ENCODE data around the gene CCND1.

Gene CCND1

DNA sequence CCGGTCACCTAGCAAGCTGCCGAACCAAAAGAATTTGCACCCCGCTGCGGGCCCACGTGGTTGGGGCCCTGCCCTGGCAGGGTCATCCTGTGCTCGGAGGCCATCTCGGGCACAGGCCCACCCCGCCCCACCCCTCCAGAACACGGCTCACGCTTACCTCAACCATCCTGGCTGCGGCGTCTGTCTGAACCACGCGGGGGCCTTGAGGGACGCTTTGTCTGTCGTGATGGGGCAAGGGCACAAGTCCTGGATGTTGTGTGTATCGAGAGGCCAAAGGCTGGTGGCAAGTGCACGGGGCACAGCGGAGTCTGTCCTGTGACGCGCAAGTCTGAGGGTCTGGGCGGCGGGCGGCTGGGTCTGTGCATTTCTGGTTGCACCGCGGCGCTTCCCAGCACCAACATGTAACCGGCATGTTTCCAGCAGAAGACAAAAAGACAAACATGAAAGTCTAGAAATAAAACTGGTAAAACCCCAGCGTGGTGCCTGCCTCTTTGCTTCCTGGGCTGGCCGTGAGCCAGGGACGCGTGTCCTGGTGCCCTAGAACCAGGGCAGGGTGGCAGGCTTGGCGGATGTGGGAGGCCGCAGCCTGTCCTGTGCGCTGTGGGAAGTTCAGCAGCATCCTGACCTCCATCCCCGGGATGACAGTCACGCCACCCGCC lies 13.2 kb downstream of the CCND1 start:
- no peak for DNase-seq

DNA sequence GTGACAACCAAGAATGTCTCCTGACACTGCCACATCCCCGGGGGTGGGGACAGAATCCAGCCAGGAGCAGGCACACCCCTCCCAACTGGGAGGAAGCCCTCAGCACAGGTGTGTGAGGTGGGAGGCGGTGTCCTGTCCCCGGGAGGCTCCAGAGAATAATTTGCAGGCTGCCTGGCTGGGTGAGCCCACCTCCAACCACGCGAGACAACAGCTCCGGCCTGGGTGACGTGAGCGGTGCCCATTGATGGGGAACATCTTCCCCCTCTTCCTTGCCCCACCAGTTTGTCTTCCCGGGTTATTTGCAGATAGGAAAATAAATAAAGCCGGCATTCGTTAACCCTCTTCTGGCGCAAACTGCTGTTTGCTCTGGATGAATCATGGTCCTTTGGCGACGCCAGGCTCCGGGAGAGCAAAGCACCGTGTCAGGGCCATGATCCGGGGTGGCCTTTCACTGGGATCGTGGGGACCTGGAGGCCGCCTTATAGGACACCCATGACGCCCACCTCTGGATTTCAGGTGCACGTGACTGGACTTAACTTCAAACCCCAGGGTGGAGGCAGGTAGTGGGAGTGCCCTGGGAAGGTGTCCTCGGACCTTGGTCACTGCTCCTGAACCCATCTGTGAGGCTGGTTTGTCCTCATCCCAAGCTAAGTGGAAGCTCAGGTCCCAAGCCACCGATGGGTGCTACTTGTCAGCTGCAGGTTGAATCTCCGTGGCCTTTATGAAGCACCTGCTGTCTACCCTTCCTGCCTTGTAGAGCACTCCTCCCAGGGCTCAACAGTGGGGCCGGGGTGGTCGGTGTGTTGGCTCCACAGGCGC lies 13.9 kb downstream of the CCND1 start:
- no peak for DNase-seq

DNA sequence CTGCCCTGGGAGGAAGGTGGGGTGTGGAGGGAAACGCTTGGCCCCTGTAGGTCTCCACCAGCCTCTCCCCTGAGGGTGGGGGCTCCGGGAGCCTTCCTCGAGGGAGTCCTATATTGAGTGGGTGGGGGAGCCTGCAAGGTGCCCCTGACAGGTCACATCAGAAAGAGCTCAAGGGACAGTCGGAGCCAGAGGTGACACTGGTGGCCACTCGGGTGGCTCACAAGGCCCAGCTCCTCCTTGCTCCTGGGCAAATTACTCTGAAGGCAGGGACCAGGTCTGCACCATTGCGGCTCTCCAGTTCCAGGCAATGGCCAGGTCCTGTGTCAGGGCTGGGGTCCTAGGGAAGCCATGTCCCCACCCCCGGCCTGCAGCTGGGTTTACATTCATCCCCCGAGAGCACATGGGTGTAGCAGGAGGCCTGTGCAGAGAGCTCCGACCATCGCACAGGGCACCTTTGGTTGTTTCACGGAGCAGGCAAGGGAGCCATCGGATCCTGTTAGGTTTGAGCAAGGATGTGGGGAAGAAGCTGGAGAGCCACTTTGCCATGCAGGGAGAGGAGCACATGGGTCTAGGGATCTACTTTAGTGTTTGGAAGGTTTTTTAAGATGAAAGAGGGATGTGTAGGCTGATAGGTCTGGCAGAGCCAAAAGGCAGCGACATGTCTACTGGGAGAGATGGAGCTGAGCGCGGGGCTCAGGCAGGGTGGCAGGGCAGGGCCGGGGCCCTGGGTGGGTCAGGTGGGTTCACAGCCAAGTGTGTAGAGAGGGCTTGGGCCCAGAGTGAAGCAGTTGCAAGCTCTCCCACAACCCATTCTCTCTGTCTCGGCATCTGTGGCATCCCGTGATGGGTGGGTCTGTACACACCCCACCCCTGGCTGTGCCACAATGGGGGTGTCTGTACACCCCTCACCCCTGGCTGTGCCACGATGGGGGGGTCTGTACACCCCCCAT lies 14.8 kb downstream of the CCND1 start:
- no peak for DNase-seq

DNA sequence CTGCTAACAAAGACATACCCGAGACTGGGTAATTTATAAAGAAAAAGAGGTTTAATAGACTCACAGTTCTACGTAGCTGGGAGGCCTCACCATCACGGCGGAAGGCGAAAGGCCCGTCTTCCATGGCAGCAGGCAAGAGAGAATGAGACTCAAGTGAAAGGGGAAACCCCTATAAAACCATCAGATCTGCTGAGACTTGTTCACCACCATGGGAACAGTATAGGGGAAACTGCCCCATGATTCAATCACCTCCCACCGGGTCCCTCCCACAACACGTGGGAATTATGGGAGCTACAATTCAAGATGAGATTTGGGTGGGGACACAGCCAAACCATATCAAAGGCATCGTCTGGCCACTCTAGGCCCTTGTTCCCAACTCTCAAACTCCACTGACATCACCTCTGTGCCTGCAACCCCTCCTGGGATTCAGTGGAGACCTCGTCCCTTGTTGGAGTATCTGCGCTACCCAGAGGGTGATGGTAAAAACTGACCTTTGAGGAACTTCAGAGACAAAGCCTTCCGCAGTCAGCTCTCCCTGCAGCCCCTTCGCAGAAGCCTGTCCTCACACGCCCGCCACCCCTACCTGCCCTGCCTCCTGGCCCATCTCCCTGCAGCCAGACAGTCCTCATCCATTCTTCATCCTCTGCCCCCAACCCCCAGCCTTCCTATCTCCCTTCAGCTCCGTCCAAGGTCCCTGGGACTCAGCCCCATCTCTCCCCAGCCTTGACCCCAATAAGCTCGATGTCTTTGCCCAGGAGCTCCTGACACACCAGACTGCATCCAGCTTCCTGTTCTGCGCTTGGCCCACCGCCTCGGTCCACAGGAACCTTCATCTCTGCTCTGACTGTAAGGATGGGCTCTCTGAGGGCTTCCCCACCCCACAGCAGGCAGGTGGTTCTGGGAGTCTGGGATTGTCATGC lies 15.8 kb downstream of the CCND1 start:
- DNase-seq: no peak

DNA sequence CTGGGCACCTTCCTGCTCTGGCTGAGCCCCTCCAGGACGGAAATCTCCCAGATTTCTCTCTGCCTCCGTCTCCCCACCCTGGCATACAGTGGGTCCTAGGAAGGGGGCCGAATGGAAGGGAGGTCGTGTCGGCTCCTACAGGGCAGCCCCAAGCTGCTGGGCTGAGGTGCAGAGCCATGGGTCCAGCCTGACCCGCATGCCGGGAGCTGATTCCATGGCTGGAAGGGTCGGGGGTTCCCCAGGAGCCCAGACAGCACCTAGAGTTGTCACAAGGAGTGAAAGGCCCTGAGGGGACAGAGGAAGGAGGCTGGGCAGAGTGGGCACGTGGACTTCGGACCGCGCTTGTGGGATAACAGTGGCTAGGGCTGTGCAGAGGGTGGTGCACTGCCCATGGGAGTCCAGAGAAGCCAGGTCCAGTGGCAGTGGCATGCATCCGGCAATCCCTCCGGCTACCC lies 16.5 kb downstream of the CCND1 start:
- no peak for DNase-seq

DNA sequence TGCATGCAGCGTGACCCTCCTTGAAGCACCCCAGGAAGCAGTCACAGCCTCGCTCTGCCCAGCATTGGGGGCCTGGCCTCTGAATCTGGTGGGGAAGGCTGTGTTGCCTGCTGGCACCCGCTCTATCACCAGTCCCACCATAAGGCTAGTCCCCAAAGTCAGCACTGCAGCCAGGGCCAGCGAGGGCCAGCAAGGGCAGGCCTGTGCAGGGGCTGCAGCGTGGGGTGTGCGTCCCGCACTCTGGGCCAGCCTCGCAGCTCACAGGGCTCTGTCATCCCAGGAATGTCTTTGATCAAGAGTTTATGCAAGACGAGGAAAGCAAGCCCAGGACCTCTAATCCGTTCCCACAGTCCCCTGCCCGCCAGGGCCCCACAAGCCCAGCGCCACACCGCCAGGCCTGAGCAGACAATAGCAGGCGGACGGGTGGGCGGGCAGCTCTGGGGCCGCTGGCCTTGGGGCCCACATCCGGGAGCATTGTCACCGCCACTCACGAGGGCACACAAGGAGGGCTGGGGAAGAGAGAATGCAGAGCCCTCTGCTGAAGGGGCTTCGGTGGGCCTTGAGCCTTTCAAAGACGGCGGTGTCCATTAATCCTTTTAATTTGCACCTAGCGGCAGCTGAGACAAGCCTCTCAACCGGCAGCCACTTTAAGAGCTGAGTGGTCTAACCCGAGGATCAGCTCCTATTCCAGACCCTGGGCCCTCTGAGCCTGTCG lies 17.1 kb downstream of the CCND1 start:
- DNase-seq: no peak

DNA sequence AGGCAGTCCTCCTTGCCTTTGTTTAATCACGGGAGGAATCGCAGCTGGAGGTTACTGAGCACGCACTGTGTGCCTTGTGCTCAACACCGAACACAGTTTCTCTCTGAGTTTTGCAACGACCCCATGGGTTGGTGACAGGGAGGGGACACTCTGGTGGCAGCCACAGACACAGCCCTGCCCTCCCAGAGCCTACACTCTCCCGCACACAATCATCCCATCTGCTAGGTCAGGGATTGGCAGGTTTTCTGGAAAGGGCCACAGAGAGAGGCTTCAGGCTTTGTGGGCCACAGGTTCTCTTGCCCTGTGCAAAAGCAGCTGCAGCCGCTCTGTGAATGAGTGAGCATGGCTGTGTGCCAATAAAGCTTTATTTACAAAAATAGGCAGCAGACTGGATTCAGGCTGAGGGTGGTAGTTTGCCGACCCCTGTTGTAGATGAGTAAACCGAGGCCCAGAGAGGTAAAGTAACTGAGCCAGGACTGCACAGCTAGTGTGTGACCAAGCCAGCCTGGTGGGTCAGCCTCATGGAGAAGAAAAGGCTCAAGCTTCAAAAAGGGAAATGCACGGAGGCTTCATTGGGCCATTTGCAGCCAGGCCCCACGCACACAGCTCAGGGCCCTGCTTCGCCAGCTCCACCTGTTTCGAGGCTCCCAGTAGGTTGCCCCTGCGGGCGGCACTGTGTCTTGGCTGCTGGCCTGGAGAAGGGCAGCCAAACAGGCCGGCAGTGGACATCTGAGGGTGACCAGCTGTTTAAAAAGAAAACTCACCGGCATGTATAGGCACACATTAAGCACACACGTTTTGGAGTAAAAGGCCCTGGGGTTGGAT lies 17.9 kb downstream of the CCND1 start:
- DNase-seq: no peak

DNA sequence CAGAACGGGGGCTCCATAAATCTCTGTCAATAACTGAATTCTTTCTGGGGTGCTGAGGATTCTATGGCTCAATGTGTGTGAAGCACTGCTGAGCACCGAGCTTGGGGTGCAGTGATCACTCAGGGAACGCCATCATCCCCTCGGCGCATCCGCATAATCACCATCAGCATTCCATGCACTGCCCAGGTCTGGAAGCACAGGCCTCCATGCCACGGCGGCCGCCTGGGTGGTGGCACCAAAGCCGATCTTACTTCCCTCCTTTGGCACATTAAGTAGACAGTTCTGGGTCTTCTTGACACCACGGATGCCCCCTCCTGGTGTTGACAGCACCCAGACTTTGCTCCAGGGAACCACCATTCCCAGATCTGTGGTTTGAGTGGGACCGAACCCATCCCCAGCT lies 18.6 kb downstream of the CCND1 start:
- DNase-seq: no peak

DNA sequence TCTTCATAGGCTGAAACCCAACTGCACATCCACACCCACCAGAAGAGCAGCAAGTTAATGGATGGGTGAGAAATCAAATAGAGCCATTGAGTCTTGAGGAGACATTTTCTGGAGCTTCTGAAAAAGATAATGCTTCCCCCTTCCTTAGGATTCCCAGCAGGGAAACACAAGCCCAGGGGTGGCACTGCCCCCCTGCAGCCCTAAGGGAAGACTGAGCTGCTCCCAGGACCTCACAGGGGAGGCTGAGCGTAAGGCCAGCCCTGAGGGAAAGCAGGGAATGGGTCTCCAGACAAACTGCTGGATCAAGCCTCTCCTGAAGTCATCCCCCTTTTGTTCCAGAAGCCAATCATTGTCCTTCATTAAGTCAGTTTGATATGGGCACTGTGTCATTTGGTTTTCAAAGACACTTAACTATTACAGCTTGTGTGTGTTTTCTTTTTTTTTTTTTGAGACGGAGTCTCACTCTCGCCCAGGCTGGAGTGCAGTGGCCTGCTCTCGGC lies 19.1 kb downstream of the CCND1 start:
- DNase-seq: no peak

DNA sequence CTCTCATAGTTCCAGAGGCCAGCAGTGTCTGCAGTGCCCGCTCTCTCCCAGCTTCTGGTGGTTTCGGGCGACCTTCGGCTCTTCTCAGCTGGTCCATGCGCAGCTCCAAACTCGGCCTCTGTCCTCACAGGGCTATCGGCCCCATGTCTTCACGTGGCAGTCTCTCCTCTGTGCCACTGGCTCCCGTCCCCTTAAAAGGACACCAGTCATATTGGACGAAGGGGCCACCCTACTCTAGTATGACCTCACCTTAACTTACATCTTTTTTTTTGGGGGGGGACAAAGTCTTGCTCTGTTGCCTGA lies 20.4 kb downstream of the CCND1 start:
- DNase-seq: no peak

DNA sequence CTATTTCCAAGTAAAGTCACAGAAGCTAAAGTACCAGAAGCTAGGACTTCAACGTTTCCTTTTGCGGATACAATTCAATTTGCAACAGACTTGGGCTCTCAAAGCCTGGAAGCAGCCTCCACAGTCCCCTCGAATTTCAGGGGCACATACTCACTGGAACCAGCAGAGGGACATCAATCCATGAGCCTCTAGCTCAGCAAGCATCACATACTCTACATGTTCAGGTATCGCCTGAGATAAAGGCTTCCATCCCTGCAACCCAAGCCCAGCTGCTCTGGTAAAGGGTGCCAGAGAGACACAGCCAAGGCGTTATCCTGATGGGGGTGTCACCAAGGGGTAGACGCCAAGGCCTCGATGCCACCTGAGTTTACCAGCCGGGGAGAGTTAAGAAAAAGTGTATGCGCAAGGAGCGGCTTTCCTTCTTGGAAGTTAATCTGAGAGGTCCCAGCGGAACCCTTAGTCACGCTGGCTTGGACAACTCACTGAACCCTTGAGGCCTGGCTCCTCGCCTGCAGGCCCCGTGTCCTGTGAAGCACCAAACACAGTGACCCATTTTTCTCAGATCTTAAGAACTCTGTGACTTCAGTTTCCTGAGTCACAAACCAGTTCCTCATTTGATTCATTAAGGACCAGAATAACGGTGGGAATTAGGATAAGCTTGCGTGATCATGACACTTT lies 21.2 kb downstream of the CCND1 start:
- no peak for DNase-seq

DNA sequence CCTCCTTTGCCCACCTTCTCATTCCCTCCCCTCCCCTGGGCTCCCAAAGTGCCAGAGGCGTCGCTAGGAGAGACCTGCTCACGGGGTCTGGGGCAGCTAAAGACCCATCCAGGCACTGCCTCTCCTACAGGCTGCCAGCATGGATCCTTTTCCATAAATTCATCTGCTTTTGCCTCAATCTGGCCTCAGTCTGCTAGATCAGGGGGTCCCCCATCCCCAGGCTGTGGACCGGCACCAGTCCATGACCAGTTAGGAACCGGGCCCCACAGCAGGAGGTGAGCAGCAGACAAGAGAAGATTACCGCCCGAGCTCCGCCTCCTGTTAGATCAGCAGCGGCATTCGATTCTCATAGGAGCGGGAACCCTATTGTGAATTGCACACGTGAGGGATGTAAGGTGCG lies 21.9 kb downstream of the CCND1 start:
- DNase-seq: no peak

DNA sequence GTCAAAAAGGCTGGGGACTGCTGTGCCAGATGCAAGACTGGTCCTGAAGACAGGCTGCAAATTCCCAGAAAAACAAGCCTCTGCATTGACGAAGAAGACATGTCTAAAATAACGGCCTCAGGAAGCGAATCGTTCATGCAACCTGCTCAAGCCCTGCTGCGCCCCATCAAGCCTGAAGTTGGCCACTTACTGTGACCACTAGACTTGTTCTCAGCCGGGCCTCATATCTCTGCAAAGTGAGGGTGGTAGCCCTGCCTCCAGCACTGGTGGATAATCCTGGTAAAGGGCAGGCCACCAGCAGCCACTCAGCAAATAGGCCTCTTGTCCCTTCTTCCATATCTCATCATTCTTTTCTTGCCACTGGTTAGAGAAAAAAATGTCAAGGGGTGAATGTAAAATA lies 22.4 kb downstream of the CCND1 start:
- no peak for DNase-seq

DNA sequence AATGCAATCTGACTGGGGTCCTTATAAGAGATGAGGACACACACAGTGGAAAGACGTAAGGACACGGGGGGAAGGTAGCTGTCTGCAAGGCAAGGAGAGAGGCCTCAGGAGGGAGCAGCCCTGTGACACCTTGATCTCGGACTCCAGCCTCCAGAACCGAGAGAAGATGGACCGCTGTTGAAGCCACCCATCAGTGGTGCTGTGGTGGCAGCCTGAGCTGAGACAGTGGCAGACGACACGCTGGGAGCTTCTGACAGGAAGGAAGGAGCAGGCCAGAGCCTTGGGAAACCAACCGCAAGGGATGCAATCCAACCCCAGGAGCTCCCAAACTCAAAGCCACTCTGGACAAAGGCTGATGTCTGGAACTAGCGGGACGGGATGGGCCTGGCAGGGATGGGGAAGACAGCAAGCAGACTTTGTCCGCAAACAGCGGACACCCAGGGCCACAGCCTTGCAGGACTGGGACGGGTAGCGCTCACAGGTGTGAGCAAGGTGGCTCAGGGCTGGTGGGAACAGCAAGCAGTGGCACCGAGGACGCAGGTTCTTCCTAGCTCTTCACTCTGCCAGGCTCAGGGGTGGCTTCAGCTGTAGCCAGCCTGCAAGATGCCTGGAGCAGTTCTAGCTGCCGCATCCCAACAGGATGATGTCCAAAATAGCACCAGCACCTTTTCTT lies 23.3 kb downstream of the CCND1 start:
- no peak for DNase-seq

DNA sequence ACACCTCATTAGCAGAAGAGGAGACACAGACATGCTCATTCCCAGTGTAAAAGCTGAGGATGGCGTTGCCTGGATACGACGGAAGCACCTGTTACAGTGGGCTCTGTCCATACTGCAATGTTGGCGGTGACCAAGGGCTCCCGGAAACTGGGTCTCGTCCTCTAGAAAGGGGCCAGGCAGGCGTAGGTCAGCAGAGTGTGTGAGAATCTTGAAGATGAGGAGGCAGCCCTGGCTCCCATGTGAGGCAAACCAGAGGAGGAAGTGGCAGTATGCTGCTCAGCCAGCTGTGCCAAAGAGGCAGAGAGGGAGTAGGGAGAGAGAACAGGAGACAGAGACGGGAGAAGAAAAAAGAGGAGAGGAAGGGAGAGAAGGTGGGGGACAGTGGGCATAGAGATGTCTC lies 23.9 kb downstream of the CCND1 start:
- no peak for DNase-seq

DNA sequence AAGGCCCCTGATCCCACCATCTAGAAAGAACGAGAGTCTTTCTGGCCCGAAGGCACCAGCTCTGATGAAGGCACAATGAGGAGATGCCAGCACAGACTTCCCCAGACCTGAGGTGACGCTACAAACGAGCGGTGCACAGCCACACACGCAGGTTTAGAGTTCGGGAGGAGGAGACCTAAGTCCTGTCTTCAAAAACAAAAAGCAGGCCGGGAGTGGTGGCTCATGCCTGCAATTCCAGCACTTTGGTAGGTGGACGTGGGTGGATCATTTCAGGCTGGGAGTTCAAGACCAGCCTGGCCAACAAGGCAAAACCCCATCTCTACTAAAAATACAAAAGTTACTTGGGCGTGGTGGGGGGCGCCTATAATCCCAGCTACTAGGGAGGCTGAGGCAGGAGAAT lies 24.7 kb downstream of the CCND1 start:
- DNase-seq: no peak

DNA sequence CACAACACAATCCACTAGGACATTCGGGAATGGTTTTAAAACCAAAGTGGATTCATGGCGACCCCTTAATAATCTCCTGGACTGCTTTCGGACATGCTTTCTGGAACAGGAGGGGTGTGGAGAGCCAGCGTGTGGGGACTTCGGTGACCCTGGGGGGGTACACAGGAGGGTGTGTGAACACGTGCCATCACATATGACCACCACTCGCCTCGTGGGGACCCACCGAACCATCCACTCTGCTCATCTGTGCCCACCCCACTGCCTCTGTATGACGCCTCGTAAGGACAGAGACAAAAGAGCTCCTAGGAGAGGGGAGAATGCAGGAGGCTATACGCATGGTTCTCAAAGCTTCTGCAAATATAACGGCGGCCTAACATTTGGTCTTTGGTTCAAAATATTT lies 25.3 kb downstream of the CCND1 start:
- DNase-seq: no peak

DNA sequence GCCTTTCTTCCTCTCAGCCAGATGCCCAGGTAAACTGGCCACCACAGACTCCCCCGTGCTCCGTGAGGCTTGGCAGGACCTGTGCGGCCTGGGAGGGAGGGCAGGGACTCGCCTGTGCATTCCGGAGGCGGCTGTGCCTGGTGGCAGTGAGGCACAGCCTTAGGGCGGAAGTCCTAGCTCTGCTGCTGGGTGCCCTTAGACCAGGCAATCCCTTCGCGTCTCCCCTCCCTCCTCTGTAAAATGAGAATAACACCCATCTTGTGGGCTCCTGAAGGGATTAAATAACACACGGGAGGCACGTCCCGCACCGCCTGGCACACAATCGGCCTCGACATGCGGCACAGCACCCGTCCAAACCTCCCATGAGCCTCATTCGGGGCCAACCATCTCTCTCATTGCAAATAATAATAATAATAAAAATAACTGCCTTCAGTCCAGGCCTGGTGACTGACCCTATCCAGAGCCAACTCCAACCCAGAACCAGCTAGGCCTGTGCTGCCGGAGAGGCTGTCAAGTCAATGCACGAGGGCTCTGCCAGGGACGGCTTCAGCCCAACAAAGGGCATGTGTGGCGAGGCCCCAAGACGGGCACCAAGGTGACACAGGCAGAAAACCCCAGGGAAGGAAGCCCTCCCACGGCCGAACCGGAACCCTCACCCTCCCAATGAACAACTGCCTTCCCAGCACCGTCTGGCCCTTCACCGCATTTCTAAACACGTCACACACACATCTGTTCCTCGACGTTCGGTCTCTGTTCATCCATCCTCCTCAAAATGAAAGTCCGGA lies 26.0 kb downstream of the CCND1 start:
- no peak for DNase-seq
